K562 (cell line): Measurements from ENCODE around the gene WDFY2. TPM values are rescaled to one million over a fixed set of nuclear protein-coding genes. Genes with fewer than 3 reads are reported as not detected.

Experiments
- ATAC-seq: fragments of 200-7000 bp; cut with Tn5 transposase; 3 replicates; pipeline ENCODE4 v1.9.1; 2020; ENCODE audit warnings: moderate library complexity
- BruUV-seq: library from RNA; stranded (reverse); fragments of 400-500 nt; replicated peaks from 2 replicates; lab custom pipeline; 2021; lab: Mats Ljungman, UMichigan
- CTCF ChIA-PET: fragments of 300-600 bp; formaldehyde crosslinking; extraction: SDS; loops from one replicate; lab custom pipeline; 2021; ENCODE audit warnings: low intra/inter-chr PET ratio; lab: Yijun Ruan, JAX
- POLR2A ChIA-PET: fragments of 300-600, 350-650 bp; sonication (Branson Sonifier 250); formaldehyde crosslinking; extraction: SDS; loops from one replicate; lab custom pipeline; 2021; ENCODE audit warnings: antibody characterized with exemption, inconsistent platforms; lab: Yijun Ruan, JAX
- DNase-seq, 4 experiments: peaks; one replicate each; pipeline versions ENCODE4 v3.0.0 to v3.0.0-alpha.2; 2011 to 2018; ENCODE audit warnings: low spot score in 3 of 4, mixed read lengths in 3 of 4; ENCODE audit errors: extremely low read depth in 1 of 4
- FAIRE-seq: peaks from 2 replicates; lab custom pipeline; 2011; peaks lifted over from hg19 to GRCh38; lab: Jason Lieb, UNC
- H2AFZ ChIP-seq: 2 replicates; pipeline ENCODE4 v1.6.0; 2011; ENCODE audit warnings: low read depth, low read length, control low read depth, inconsistent platforms
- H3K27ac ChIP-seq: fragments of 200-600 bp; 3 replicates; pipeline ENCODE4 v1.8.0; 2011; ENCODE audit warnings: low read depth, mild to moderate bottlenecking, control low read depth, inconsistent platforms, low read length, moderate library complexity, mixed read lengths; ENCODE audit errors: extremely low read depth
- H3K27me3 ChIP-seq, 2 experiments: fragments of 300-600 bp in 1 of 2; 2 replicates in 1 of 2; 3 replicates in 1 of 2; pipeline versions ENCODE4 v1.6.0 to v1.8.0; 2011; ENCODE audit warnings: inconsistent platforms in 2 of 2, low read length in 2 of 2, mild to moderate bottlenecking in 1 of 2, mixed read lengths in 1 of 2, moderate library complexity in 1 of 2; ENCODE audit not compliant: control insufficient read depth in 2 of 2, insufficient read depth in 2 of 2
- H3K36me3 ChIP-seq: fragments of 300-600 bp; 3 replicates; pipeline ENCODE4 v1.8.0; 2011; ENCODE audit warnings: mild to moderate bottlenecking, low read length, inconsistent platforms; ENCODE audit not compliant: control insufficient read depth, insufficient read depth
- H3K4me1 ChIP-seq, 2 experiments: fragments of 200-600 bp in 1 of 2; replicated peaks in 1 of 2; 2 replicates in 1 of 2; 3 replicates in 1 of 2; pipeline versions ENCODE4 v1.5.1 to v1.8.0; 2011; ENCODE audit warnings: inconsistent platforms in 2 of 2, low read length in 2 of 2, mild to moderate bottlenecking in 1 of 2, mixed read lengths in 1 of 2, moderate library complexity in 1 of 2; ENCODE audit not compliant: control insufficient read depth in 2 of 2, insufficient read depth in 2 of 2
- H3K4me2 ChIP-seq: 2 replicates; pipeline ENCODE4 v1.6.1; 2011; ENCODE audit warnings: low read length, control low read depth, inconsistent platforms, mixed read lengths; ENCODE audit not compliant: insufficient read depth
- H3K4me3 ChIP-seq: fragments of 200-600 bp; sonication (generic), shearing (Covaris generic); 2 replicates; pipeline ENCODE4 v1.5.1; 2016; ENCODE audit warnings: control low read depth, inconsistent platforms
- H3K79me2 ChIP-seq: fragments of 200-600 bp; 3 replicates; pipeline ENCODE4 v1.8.0; 2011; ENCODE audit warnings: low read length, inconsistent platforms; ENCODE audit not compliant: control insufficient read depth, insufficient read depth
- H3K9ac ChIP-seq, 2 experiments: 2 replicates each; pipeline versions ENCODE4 v1.6.0 to v1.6.1; 2011; ENCODE audit warnings: low read depth in 2 of 2, low read length in 2 of 2, control low read depth in 1 of 2, inconsistent platforms in 1 of 2, mild to moderate bottlenecking in 1 of 2, mixed read lengths in 1 of 2; ENCODE audit not compliant: insufficient read depth in 1 of 2
- H3K9me1 ChIP-seq: one replicate; pipeline ENCODE4 v1.6.0; 2011; ENCODE audit warnings: inconsistent platforms, mild to moderate bottlenecking, low read length, moderate library complexity; ENCODE audit not compliant: control insufficient read depth, insufficient read depth
- H3K9me3 ChIP-seq: replicated peaks from 2 replicates; pipeline ENCODE4 v1.5.1; 2011; ENCODE audit warnings: low read depth, low read length, inconsistent platforms; ENCODE audit not compliant: control insufficient read depth, insufficient read depth
- H4K20me1 ChIP-seq: replicated peaks from 2 replicates; pipeline ENCODE4 v1.6.1; 2011; ENCODE audit warnings: low read length, inconsistent platforms, mixed read lengths; ENCODE audit not compliant: control insufficient read depth, insufficient read depth
- BMI1 ChIP-seq: fragments of 150-350 bp; IDR thresholded peaks from 2 replicates; pipeline ENCODE4 v1.6.1; 2014; ENCODE audit warnings: low read length
- BRD9 ChIP-seq: fragments of 450-650 bp; IDR thresholded peaks from 2 replicates; pipeline ENCODE4 v1.6.1; 2018; ENCODE audit warnings: low read depth; ENCODE audit not compliant: partially characterized antibody
- ERF ChIP-seq: fragments of 450-650 bp; formaldehyde crosslinking; IDR thresholded peaks from 2 replicates; pipeline ENCODE4 v1.4.0; 2020; ENCODE audit warnings: mild to moderate bottlenecking, mixed read lengths
- ILK ChIP-seq: fragments of 450-650 bp; IDR thresholded peaks from 2 replicates; pipeline ENCODE4 v1.6.1; 2016; ENCODE audit warnings: missing genetic modification characterization, low read depth, mild to moderate bottlenecking, missing compliant biosample characterization, moderate library complexity, borderline replicate concordance
- JUND ChIP-seq, 2 experiments: IDR thresholded peaks; 2 replicates in 1 of 2; 3 replicates in 1 of 2; pipeline ENCODE4 v1.6.1; 2011; ENCODE audit warnings: borderline replicate concordance in 2 of 2, low read depth in 2 of 2, low read length in 2 of 2, improper control_type of control experiment in 1 of 2, missing biosample characterization in 1 of 2, missing genetic modification characterization in 1 of 2, missing genetic modification reagents in 1 of 2
- LEF1 ChIP-seq: fragments of 450-650 bp; IDR thresholded peaks from 2 replicates; pipeline ENCODE4 v1.6.1; 2016; ENCODE audit warnings: mild to moderate bottlenecking
- MCM5 ChIP-seq: fragments of 450-650 bp; IDR thresholded peaks from 2 replicates; pipeline ENCODE4 v1.6.1; 2016; ENCODE audit warnings: low read depth
- NR4A1 ChIP-seq, 2 experiments: fragments of 250-450 bp in 1 of 2; fragments of 450-650 bp in 1 of 2; sonication (Bioruptor Pico) in 1 of 2; IDR thresholded peaks; 2 replicates each; pipeline versions ENCODE4 v1.4.0 to v1.6.1; 2016 to 2020; ENCODE audit warnings: mild to moderate bottlenecking in 2 of 2, missing compliant biosample characterization in 1 of 2, missing genetic modification characterization in 1 of 2, moderate library complexity in 1 of 2
- PCBP1 ChIP-seq: fragments of 200-400 bp; formaldehyde crosslinking; IDR thresholded peaks from 2 replicates; pipeline ENCODE4 v1.6.1; 2018; ENCODE audit warnings: mild to moderate bottlenecking, low read depth, low read length; ENCODE audit not compliant: poor library complexity, severe bottlenecking
- POLR3G ChIP-seq: IDR thresholded peaks from 2 replicates; pipeline ENCODE4 v1.6.1; 2011; ENCODE audit not compliant: insufficient read length, insufficient replicate concordance; ENCODE audit errors: extremely low read depth
- ZBTB12 ChIP-seq: fragments of 250-450 bp; sonication (Bioruptor Pico); IDR thresholded peaks from 2 replicates; pipeline ENCODE4 v1.4.0; 2020
- ZBTB34 ChIP-seq: fragments of 250-450 bp; sonication (Bioruptor Pico); IDR thresholded peaks from 2 replicates; pipeline ENCODE4 v1.8.0; 2021; ENCODE audit warnings: mild to moderate bottlenecking, moderate library complexity
- ZNF347 ChIP-seq: fragments of 450-650 bp; formaldehyde crosslinking; IDR thresholded peaks from 2 replicates; pipeline ENCODE4 v1.4.0; 2020; ENCODE audit warnings: low read depth, mild to moderate bottlenecking, moderate library complexity
- ZNF395 ChIP-seq: fragments of 200-800 bp; sonication (Bioruptor generic); IDR thresholded peaks from 2 replicates; pipeline ENCODE4 v1.6.1; 2017; ENCODE audit warnings: missing genetic modification characterization, missing compliant biosample characterization
- ZNF398 ChIP-seq: fragments of 250-450 bp; sonication (Bioruptor Pico); IDR thresholded peaks from 2 replicates; pipeline ENCODE4 v1.8.0; 2021; ENCODE audit warnings: moderate library complexity, mild to moderate bottlenecking, inconsistent platforms
- WGBS: fragments of 100-300 bp; shearing (Covaris generic); methylation state at CpG from one replicate; pipeline ENCODE4 v1.1.6; 2016; ENCODE audit warnings: low coverage, mixed read lengths; ENCODE audit not compliant: insufficient coverage; ENCODE audit errors: missing lambda C conversion rate; 5-methylcytosine and 5-hydroxymethylcytosine counted together
- in situ Hi-C: fragments of 300-500 bp; cut with MboI; formaldehyde crosslinking; loops from 4 replicates; pipeline ENCODE4 v1.15.0; 2018; ENCODE audit warnings: inconsistent platforms, mixed read lengths
- intact Hi-C: fragments of 100-400 bp; cut with micrococcal nuclease; formaldehyde crosslinking; loops from 2 replicates; pipeline ENCODE4 v1.14.2; 2022
- polyA plus RNA-seq, 8 experiments: library from polyadenylated mRNA; depleted of rRNA in 4 of 8; stranded (reverse) in 5 of 8; unstranded in 3 of 8; fragments of >200 nt; fragmentation: Nextera tagmentation in 2 of 8; fragmentation: Illumina TruSeq in 1 of 8; extraction: Ambion mirVana in 2 of 8; extraction: Trizol in 1 of 8; gene quantifications; 2 replicates each; pipeline versions ENCODE4 v1.2.1 to v1.2.3, GENCODE V29; 2011 to 2014; ENCODE audit warnings: inconsistent platforms in 1 of 8, missing spikeins in 1 of 8
- total RNA-seq, 7 experiments: library from RNA; depleted of rRNA in 6 of 7; stranded (reverse); fragments of >200 nt in 6 of 7; fragmentation: Illumina TruSeq in 2 of 7; extraction: Trizol in 2 of 7; gene quantifications; 2 replicates each; pipeline versions ENCODE4 v1.2.1 to v1.2.3, GENCODE V29; 2011 to 2021; ENCODE audit warnings: low replicate concordance in 1 of 7

Gene WDFY2
- total and polyA plus RNA-seq, 9 of the 15 experiments (the other 6 are each of a cell fraction or from before 2014, with no cell fraction given): 0.66 to 6.4 (median 4.4) TPM

- H3K4me2 ChIP-seq: no peak overlapping the region
- BruUV-seq: no TSS peak
- no peak overlapping the region for H3K9ac ChIP-seq
- H3K36me3 ChIP-seq: no peaks in the 10 kb centered on the region
- H3K27ac ChIP-seq: no peak overlapping the region
- FAIRE-seq (no peak), ATAC-seq (no peak), DNase-seq (no peak)
- no peak overlapping the region for H2AFZ ChIP-seq
- intact Hi-C loops (no loop called here), in situ Hi-C loops (no loop called here)
- H3K9me3 ChIP-seq: no peaks in the 10 kb centered on the region
- H3K27me3 ChIP-seq: no peaks in the 10 kb centered on the region
- ChIA-PET POLR2A (interaction anchor here (0.8 kb wide), 1 partner anchor 30 kb away, joined by 3 read pairs; no protein-coding TSS in a partner anchor), CTCF (no interaction called here)
- H4K20me1 ChIP-seq: no peaks in the 10 kb centered on the region
- H3K79me2 ChIP-seq: no peaks in the 10 kb centered on the region
- peaks cover 4 to 7% of the 10 kb centered on the region in 2 experiments; a peak in 3 of 5 replicates for H3K4me1 ChIP-seq
- H3K9me1 ChIP-seq: no peaks in the 10 kb centered on the region
- 75% methylated on average over 7 of the region's 7 CpGs for WGBS
- H3K4me3 ChIP-seq: no peak overlapping the region
- TF ChIP-seq BMI1 (no peak), MCM5 (no peak), ZNF347 (CRISPR knock-in tag) (no peak), ZBTB12 (CRISPR knock-in tag) (no peak), LEF1 (no peak), ZNF398 (no peak), POLR3G (no peak), JUND (IDR thresholded peaks at IDR 0.05; ENCODE audit: borderline replicate concordance, low read depth, low read length) (no peak), JUND (tag; IDR thresholded peaks at IDR 0.05; ENCODE audit: borderline replicate concordance, low read depth, low read length) (no peak), BRD9 (no peak), ERF (CRISPR knock-in tag) (no peak), ZNF395 (CRISPR knock-in tag) (no peak), PCBP1 (no peak), ZBTB34 (CRISPR knock-in tag) (no peak), NR4A1 (CRISPR knock-in tag; IDR thresholded peaks at IDR 0.05) (no peak), NR4A1 (tag; IDR thresholded peaks at IDR 0.05) (no peak), ILK (no peak)
Observed at GRCh38 chr13:51625555-51626345, 41.5 kb downstream of the WDFY2 start.
